HL-60/S4 treated with retinoic acid at 250 ng/mL for 4 days and 3 days (cell line): Measurements from ENCODE around the gene NFIX.

ENCODE experiments used
- in situ Hi-C: fragments of 300-500 bp; cut with MboI; formaldehyde crosslinking; loops from 2 replicates; pipeline ENCODE4 v1.7.0; 2022; ENCODE audit warnings: low sequenced_read_pairs

The NFIX gene

DNA sequence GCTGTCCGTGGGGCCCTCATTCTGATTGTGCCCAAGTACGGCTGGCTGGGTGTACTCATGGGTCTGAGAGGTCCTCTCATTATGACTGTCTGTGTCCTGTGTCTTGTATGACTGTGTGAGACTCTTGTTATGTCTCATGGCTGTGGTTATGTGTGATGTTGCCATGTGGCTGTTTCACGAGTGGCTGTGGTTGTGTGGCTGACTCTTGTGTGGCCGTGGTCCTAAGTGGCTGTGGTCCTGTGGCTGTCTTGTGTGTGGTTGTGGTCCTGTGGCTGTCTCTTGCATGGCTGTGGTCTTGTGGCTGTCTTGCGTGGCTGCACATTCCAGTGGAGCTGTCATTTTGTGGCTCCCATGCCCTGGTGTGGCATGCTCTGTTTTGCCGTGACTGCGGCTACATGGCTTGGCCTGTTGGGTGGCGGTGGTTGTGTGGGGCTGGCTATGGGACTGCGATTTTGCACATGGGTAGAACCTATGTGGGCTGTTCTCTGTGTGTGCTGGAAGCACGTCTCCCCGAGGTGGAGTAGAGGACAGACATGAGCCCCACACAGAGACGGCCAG is 104.8 kb downstream of the NFIX start:
- in situ Hi-C loops = no loop called here

DNA sequence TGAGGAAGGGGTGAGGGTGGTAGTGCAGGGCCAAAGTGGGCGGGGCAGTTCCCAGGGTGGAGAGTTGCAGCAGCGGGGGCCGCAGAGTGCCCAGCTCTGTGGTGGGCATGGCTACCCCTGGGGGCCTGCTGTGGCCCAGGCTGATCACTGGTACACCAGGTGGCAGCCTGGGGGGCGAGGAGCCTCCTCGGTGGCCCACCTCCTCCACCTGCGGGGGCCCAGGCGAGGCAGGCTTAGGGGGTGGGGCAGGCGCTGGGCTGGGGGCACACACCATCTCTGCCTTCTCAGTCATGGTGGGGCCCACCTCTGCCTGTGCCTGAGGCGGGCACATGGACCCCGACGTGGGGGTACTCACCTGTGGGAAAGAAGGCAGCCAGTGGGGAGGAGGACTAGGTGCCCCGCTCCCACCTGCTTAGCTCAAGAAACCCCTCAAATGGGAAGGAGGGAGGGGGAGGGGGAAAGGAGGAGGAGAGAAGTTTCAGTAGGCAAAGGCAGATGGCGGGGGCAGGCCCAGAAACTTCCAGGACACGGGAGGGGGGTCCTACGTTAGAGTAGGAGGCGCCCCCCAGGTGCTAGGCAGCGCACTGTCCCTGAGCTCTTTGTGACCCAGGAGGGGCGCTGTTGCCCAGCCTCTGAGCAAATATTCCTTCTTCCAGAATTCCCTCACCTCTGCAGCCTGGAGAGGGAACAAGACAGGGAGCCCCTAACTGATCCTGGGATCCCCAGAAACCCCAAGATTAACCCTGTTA is 105.7 kb downstream of the NFIX start:
- in situ Hi-C loops = no loop called here

DNA sequence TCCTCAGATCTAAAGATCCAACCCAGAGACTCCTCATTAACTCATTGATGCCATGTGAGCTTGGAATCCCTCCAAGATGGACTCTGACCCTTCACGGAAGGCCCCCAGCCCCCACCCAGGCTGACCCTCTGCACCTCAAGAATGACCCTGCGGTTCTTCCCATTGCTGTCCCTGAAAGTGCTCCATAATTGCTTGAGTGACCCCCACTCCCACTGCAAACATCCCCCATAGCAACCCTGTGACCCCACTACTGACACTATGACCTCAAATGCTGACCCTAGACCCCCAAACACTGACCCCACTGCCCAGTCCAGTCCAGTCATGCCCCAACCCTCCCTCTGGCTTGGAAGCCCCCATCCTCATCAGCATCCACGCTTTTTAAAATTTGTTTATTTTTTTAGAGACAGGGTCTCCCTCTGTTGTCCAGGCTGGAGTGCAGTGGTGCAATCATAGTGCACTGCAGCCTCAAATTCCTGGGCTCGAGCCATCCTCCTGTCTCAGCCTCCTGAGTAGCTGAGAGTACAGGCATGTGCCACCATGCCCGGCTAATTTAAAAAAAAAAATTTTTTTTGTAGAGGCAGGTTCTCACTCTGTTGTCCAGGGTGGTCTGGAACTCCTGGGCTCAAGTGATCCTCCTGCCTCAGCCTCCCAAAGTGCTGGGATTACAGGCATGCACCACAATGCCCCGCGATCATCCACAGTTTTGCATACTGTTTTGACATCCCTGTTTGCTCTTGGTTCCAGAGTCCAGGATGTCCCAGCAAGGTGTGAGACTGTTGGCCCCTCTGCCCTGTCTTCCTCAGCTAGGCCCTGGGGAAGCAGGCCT is 106.5 kb downstream of the NFIX start:
- in situ Hi-C loops = no loop called here

DNA sequence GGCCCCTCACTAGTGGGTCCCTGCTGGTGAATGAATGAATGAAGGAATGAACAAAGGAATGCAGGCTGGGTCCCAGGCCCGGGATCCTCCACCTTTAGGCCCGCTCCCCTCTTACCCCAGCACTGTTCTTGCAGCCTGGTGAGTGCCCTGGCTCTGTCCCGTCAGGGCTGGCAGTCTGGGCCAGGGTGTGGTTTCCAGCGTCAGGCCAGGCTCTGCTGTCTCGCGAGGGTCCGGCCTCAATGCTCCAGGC is 107.1 kb downstream of the NFIX start:
- in situ Hi-C loops = no loop called here

DNA sequence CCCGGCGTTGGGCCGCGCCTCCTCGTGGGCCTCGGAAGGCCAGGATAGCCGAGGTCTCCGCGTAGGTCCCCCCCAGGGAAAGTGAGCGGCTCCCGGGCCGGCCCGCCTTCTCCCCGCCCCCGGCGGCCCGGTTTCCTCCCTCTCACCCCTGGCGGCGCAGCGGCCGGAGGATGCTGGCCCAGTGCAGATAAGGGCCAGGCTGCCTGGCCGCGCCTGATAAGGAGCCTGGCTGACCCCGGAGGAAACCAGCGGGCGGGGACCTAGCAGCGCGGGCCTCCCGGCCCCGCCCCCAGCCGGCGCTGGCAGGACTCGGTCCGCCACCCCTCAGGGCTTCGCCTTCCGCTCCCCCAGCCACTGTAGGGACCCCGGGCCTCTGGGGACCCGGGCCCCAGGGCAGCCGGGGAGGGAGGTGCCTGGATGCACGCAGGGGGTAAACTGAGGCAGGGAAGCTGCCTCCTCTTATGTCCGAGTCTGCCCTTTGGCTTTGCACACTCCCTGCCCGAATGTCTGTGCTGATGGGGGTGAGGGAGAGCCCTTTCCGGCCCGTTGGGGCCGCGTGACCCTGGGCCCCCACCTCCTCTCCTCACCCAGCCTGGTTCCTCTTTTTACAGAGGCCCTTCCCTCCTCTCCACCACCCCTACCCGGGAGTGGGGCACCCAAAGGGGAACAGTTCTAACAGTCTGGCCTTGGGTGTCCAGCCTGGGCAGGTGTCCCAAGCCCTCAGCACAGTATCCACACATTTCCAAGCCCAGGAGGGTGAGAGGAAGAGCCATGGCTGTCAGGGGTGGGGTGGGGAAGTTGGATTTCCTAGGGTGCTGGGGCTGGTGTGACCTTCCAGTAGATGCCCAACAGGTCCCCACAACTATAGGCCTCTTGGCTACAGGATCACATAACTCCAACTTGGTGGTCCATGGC is 107.6 kb downstream of the NFIX start, which contains the start of gene LYL1:
Gene LYL1 (minus strand): TSS at position 193 of the 915 bp plus-strand sequence. CDS start 1,687 bp downstream, outside the sequence.
- in situ Hi-C loops = no loop called here

DNA sequence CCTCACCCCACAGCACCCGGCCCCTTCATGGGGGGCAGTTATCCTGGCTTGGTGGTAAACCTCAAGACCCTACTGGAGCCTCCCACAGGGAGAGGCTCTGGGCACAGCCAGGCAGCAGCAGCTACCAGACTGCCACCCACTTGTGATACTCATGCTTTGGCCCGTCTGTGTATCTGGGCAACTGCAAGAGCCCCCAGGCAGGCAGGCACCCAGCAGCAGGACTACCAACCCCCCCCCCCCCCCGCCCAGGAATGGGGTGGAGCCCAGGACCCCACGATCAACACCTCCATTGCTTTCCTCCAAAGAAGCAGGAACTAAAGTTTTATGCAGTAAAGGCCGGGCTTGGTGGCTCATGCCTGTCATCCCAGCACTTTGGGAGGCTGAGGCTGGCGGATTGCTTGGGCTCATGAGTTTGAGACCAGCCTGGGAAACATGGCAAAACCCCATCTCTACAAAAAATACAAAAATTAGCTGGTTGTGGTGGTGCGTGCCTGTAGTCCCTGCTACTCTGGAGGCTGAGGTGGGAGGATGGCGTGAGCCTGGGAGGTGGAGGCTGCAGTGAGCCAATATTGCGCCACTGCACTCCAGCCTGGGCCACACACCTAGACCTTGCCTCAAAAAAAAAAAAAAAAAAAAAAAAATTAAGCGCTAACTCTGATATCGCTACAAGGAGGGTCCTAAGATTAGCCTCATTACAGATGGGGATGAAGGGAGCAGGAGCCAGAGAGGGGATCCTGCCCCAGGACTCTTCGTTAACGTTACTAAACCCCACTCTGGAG is 108.5 kb downstream of the NFIX start:
- in situ Hi-C loops = no loop called here

DNA sequence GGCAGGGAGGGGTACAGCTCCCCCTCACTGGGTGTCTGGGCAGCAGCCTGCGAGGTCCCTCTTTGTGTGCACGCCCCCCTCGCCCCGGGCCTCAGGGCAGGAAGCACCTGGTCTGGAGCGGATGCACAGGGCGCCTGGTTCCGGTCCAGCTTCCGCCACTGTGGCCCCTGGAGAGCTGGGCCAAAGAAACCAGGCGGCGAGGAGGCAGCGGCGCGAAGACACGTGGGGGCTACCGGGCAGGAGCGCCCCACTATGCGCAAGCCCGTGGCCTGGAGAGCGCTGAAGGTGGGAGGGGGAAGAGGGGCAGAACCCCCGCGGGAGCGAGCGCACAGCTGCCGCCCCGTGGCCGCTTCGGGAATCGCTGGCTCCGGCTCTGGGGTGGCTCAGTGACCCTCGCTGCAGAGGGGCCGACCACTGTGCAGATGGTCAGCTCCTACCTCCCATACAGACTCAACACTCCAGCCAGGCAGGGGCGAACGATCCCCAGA is 109.1 kb downstream of the NFIX start:
- in situ Hi-C loops = no loop called here

DNA sequence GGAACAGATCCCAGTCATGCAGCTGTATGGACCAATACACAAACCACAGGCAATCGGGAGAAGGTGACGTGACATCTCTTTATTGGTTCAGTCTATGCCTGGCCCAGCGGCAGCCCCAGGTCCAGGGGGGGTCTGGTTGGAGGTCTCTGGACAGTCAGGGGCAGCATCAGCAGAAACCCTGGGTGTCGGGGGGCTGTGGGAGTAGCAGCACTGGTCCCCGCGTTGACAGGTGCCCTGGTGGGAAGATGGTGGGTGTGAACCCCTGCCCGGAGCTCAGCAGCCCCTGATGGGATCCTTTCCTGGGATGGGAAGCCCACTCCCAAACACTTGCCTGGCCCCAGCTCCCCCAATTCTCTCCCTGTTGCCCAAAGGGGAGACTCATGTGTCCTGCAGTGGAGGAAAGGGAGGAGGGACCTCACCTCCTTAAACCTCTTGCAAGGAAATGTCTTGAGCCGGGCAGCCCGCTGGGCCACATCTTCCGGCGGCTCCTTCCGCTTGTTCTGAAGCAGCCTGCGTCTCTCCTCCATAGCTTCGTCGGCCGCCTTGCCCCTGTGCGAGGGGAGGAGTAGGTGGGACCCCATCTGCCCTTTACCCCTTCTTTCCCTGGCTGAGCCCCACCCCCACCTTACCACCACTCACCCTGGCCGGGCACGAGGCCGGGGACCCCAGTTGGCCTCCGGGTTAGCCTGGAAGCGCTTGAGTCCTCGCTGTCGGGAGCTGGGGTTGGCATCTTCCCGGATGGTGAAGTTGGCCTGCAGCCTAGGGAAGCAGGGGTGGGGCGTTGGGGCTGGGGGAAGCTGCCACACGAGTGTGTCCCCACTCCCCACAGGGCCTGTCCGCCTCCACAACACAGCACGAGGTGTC is 109.8 kb downstream of the NFIX start:
- in situ Hi-C loops = no loop called here

DNA sequence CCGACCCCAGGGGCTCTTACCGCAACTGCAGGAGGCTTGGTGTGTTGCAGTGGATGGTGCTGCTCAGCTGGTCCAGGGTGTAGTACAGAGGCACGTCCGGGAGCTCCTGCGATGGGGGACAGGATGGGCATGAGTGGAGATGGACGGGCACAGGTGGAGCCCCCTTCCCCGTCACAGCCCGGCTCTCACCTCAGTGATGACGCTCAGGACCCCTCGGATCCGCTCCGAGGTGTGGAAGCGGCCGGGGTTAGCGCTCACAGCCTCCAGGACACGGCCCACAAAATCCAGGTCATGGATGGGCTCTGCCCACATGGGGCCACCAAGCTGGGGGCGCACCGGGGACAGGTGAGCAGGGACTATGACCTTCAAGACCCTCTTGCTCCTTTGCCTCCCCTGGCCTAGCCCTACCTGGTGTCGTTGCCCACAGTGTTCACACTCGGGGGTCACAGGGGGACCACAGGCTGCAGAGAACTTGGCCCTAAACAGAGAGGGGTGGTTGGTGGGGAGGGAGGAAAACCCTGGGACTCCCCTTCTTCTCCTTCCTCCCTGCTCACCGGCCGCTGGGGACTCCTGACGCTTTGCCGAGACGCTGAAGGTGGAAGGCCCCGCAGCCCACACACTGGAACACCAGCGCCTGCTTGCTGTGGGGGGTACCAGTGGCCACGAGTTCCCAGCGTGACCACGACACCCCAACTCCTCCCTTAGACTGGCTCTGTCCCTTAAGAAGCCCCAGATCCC is 114.3 kb downstream of the NFIX start:
- in situ Hi-C loops = no loop called here

DNA sequence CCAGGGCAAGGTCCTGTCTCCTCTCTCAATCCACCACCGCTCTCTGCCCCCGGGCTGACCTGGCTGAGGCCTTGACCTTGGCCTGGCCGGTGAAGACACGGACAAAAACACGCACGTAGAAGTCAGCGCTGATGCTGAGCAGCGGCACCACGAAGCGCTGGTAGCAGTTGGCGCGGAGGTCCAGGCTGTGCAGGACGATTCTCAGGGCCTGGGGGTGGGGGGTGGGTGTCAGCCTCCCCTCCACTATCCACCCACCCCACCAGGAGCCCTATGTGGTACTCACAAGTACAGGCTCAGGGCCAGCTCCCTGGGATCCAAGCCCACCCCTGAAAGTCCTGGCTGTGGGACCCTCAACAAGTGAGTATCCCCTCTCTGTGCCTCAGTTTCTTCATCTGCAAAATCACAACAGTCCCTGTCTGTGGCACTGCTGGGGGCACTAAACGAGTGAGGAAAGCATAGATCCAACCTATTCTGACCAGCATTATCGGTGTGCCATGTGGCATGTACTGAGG is 114.9 kb downstream of the NFIX start:
- in situ Hi-C loops = no loop called here

DNA sequence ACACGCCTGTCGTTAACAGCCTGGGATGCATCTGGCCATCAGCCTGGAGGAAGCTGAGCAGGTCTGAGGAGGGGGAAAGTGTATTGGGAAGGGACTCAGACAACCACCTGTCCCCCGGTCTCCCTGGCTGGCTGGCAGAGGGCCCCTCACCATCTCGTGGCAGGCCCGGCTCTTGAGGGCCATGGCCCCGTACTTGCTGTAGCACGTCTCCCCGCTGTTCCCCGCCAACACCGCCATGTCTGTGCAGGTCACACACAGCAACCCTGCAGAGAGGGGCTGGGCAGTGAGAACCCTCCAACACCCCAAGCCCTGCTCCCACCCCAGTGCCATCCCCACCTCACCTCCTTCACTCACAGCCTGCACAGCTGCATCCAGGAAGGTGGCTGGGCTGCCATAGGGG is 117.3 kb downstream of the NFIX start:
- in situ Hi-C loops = no loop called here

DNA sequence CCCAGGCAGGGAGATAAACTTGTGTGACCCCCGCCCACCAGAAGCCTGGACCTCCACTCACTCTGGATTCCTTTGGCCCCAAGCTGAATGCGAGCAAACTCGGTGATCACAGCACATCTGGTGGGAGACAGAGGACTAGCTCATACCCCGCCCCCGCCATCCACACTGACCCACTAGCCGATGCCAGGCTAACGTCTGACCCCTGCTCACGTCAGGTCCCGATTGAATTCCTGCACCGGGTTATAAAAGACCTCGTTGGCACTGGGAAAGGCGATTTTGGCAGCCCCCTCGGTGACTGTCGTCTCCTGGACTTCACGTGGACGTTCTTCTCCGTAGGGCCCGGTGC is 120.6 kb downstream of the NFIX start:
- in situ Hi-C loops = no loop called here

DNA sequence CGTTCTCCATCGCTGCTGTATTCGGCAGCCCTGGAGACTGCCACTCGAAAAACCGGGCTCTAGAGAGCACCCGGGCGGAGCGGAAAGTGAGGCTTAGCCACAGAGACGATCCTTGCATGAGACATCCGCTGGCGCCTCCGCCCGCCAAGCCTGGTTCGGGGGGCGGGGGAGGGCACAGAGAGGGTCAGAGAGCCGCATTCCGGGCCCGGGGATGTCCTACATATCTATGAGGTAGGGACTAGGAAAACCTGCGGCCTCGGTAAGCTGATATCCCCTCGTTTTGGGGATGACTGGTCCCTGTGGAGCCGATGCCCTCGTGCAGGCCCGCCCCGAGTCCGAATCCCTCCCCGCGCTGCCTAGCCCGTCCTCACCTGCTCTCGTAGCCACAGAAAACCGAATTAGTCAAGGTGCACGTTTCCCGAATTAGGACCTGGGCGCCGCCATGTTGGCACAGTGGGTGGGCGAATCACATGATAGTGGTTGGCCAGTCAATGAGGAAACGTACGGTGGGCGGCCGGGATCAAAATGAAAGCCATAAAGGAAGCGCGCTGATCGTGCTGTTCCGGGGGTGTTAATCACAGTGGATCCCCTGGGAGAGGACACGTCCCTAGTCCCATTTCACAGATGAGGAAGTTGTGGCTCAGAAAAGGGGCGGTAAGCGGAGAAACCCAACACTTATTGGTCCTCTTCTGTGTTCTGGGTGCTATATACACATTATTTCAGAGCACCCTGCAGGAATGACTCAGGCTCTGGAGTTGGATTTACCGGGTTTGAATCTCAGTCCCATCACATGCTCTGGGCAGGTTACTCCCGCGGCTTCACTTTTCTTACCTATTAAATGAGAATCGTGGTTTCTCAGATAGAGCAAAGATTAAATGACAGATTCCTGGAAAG is 121.3 kb downstream of the NFIX start, which contains the start of gene TRMT1:
Gene TRMT1 (minus strand): TSS at position 459 of the 894 bp plus-strand sequence. CDS start 341 bp downstream, at position 118.
- in situ Hi-C loops = no loop called here

DNA sequence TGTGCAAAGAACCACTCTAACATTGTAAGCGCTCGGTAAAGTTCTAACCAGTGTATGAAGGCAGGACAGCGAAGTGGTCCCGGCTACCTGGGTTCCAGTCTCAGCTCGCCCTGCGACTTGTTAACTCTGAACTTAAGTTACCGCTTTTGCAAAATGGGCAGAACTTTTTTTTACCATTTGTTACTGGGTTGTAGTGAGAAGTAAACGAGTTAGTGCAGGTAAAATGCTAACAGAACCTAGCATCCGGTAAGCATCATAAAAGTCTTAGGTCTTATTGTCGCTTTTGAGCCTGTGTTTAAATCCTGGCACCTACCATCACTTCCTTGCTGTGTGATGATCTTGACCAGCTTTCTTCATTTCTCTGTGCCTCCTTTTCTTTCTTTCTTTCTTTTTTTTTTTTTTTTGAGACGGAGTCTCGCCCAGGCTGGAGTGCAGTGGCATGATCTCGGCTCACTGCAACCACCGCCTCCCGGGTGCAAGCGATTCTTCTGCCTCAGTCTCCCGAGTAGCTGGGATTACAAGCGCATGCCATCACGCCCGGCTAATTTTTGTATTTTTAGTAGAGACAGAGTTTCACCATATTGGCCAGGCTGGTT is 122.0 kb downstream of the NFIX start:
- in situ Hi-C loops = no loop called here

DNA sequence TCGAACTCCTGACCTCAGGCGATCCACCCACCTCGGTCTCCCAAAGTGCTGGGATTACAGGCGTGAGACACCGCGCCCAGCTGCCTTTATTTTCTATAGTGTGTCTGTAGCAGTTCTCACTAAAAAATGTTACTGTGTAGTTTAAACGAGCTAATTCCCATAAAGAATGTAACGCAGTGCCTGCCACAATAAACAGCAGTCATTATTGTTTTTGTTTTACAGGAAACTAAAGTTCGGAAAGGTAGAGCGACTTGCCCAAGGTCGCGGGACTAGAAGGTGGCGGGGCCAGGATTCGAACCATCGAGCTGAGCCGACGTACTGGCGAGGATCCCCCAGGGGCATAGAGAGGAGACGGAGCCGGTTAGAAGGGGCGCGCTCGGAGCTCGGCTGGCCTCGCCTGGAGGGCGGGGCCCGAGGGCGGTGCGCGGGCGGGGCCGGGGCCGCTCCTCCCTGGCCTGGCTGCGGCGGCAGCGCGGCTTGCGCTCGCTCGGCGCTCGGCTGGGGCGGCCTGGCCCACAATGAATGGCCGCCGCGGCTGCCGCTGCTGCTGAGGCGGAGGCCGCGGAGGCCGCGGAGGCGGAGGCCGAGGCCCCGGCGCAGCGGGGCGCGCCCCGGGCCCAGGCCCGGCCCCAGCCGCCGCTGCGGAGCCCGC is 122.6 kb downstream of the NFIX start, which contains the start of gene NACC1:
Gene NACC1 (plus strand): TSS at position 493 of the 652 bp plus-strand sequence. CDS start 16,944 bp downstream, outside the sequence.
- in situ Hi-C loops = no loop called here
